Tibial nerve (tissue), 4 donors: ENCODE data around the gene CCDC27.

Experiments used
- EP300 ChIP-seq, 2 donors: sonication (generic); formaldehyde crosslinking; IDR thresholded peaks; one replicate each; pipeline ENCODE4 v1.6.1; 2017; ENCODE audit warnings: antibody characterized with exemption in 2 of 2, mild to moderate bottlenecking in 1 of 2
- POLR2A ChIP-seq, 2 donors: fragments of 450-650 bp; IDR thresholded peaks; one replicate each; pipeline ENCODE4 v1.6.1; 2017; ENCODE audit warnings: antibody characterized with exemption in 2 of 2, mild to moderate bottlenecking in 2 of 2, moderate library complexity in 2 of 2
- TF ChIP-seq, protein P1 (sequence below), 5 experiments: fragments of 200-600 bp in 3 of 5; fragments of 450-650 bp in 2 of 5; sonication (generic) in 3 of 5; IDR thresholded peaks; one replicate each; pipeline ENCODE4 v1.5.1; 2016 to 2019; ENCODE audit warnings: antibody characterized with exemption in 5 of 5, mild to moderate bottlenecking in 3 of 5, moderate library complexity in 2 of 5

DNA sequence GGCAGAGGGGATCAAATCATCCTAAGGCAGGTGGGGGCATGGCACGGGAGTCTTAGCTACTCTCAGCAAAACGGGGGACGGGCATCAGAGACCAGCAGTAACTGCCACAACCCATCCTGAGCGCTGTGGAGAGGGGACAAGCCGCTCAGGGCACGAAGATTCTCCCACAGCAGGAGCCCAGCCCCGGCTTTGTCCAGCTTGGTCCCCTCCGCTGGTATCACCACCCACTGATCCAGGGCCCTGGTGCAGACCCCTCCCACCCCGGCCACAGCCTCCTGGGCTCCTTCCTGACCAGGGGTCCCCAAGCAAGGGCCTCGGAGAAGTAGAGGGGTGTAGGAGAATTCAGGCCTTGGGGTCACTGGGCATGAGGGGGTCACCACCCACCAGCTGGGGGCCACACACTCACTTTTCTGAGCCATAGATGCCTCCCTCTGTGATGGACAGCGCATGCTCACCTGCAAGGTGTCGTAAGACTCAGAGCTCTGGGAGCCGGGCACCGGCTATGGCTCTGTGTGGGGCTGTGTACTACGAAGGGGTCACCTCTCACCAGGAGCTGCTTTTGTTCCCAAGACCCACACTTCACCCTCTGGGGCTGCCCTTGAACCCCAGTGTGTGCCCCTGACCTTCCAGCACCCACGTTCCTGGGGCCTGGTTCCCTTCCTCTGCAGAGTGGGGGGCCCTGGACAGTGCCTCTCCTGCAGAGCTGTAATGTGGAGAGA lies 18.0 kb downstream of the CCDC27 start:
- TF ChIP-seq, protein P1, sequence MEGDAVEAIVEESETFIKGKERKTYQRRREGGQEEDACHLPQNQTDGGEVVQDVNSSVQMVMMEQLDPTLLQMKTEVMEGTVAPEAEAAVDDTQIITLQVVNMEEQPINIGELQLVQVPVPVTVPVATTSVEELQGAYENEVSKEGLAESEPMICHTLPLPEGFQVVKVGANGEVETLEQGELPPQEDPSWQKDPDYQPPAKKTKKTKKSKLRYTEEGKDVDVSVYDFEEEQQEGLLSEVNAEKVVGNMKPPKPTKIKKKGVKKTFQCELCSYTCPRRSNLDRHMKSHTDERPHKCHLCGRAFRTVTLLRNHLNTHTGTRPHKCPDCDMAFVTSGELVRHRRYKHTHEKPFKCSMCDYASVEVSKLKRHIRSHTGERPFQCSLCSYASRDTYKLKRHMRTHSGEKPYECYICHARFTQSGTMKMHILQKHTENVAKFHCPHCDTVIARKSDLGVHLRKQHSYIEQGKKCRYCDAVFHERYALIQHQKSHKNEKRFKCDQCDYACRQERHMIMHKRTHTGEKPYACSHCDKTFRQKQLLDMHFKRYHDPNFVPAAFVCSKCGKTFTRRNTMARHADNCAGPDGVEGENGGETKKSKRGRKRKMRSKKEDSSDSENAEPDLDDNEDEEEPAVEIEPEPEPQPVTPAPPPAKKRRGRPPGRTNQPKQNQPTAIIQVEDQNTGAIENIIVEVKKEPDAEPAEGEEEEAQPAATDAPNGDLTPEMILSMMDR (IDR thresholded peaks at IDR 0.05): no peak
- TF ChIP-seq POLR2A (IDR thresholded peaks at IDR 0.05): no peak
- no peak for TF ChIP-seq EP300 (IDR thresholded peaks at IDR 0.05)
